Suprapubic skin (tissue), 4 donors: Measurements from ENCODE around the gene ENDOG. TPM values are rescaled to one million over a fixed set of nuclear protein-coding genes. Genes with fewer than 3 reads are reported as not detected.

Experiments
- DNase-seq, 2 donors: peaks; one replicate each; pipeline ENCODE4 v3.0.0-alpha.2; 2019; ENCODE audit warnings: low spot score in 2 of 2
- H3K27ac ChIP-seq: fragments of 200-600 bp; sonication (generic); one replicate; pipeline ENCODE4 v1.5.1; 2019
- H3K27me3 ChIP-seq: fragments of 200-600 bp; sonication (generic); one replicate; pipeline ENCODE4 v1.5.1; 2019
- H3K36me3 ChIP-seq: fragments of 200-600 bp; sonication (generic); one replicate; pipeline ENCODE4 v1.5.1; 2019
- H3K4me1 ChIP-seq: fragments of 200-600 bp; sonication (generic); one replicate; pipeline ENCODE4 v1.5.1; 2019
- H3K4me3 ChIP-seq: fragments of 200-600 bp; sonication (generic); one replicate; pipeline ENCODE4 v1.5.1; 2019; ENCODE audit warnings: mild to moderate bottlenecking
- H3K9me3 ChIP-seq: fragments of 200-600 bp; sonication (generic); one replicate; pipeline ENCODE4 v1.5.1; 2019
- EP300 ChIP-seq: sonication (generic); formaldehyde crosslinking; IDR thresholded peaks from one replicate; pipeline ENCODE4 v1.6.1; 2017; ENCODE audit warnings: antibody characterized with exemption
- POLR2A ChIP-seq, 2 donors: fragments of 450-650 bp; IDR thresholded peaks; one replicate each; pipeline ENCODE4 v1.6.1; 2017; ENCODE audit warnings: antibody characterized with exemption in 2 of 2, mild to moderate bottlenecking in 2 of 2, moderate library complexity in 2 of 2
- POLR2AphosphoS5 ChIP-seq, 3 donors: sonication (generic); formaldehyde crosslinking; IDR thresholded peaks; one replicate each; pipeline ENCODE4 v1.6.1; 2017; ENCODE audit warnings: antibody characterized with exemption in 3 of 3
- WGBS: methylation state at CpG from one replicate; pipeline ENCODE4 v1.1.5; 2018; 5-methylcytosine and 5-hydroxymethylcytosine counted together
- total RNA-seq, 4 donors: library from RNA; depleted of rRNA; stranded (reverse); fragments of >200 nt; gene quantifications; one replicate each; pipeline ENCODE4 v1.1.0, GENCODE V29; 2016
- TF ChIP-seq, protein P1 (sequence below), 2 donors: fragments of 200-600 bp in 1 of 2; fragments of 450-650 bp in 1 of 2; sonication (generic) in 1 of 2; IDR thresholded peaks; one replicate each; pipeline ENCODE4 v1.5.1; 2016 to 2019; ENCODE audit warnings: antibody characterized with exemption in 2 of 2, mild to moderate bottlenecking in 1 of 2, moderate library complexity in 1 of 2

ENDOG gene
- total RNA-seq, 4 donors from 2014 or later: 11.5 to 34.0 (median 21.6) TPM

DNA sequence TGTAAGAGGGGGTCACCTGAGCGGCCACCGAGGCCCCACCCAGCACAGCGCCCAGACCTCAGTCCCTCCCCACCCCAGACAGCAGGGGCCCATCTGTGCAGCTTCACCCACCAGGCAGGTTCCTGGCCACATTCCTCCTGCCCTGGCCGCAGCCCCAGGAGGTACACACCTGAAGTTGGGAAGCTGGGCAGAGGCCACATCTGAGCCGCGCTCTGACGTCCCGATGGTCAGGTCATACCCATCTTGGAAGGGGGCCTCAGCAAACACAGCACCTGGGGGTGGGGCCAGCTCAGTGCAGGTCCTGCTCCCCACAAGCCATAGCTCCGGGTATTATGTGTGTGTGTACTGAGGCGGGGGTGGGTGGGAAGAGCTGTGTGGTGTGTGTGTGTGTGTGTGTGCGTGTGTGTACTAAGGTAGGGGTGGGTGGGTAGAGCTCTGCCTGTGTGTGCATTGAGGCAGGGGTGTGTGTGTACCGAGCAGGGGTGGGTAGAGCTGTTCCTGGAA is 5.7 kb downstream of the ENDOG start:
- peaks cover 27% of the 10 kb centered on the region for H3K4me1 ChIP-seq
- no peak overlapping the region for H3K27ac ChIP-seq
- TF ChIP-seq, protein P1, sequence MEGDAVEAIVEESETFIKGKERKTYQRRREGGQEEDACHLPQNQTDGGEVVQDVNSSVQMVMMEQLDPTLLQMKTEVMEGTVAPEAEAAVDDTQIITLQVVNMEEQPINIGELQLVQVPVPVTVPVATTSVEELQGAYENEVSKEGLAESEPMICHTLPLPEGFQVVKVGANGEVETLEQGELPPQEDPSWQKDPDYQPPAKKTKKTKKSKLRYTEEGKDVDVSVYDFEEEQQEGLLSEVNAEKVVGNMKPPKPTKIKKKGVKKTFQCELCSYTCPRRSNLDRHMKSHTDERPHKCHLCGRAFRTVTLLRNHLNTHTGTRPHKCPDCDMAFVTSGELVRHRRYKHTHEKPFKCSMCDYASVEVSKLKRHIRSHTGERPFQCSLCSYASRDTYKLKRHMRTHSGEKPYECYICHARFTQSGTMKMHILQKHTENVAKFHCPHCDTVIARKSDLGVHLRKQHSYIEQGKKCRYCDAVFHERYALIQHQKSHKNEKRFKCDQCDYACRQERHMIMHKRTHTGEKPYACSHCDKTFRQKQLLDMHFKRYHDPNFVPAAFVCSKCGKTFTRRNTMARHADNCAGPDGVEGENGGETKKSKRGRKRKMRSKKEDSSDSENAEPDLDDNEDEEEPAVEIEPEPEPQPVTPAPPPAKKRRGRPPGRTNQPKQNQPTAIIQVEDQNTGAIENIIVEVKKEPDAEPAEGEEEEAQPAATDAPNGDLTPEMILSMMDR (IDR thresholded peaks at IDR 0.05): no peak
- TF ChIP-seq EP300 (no peak), POLR2A (IDR thresholded peaks at IDR 0.05) (no peak), POLR2AphosphoS5 (IDR thresholded peaks at IDR 0.05) (no peak)
- H3K36me3 ChIP-seq: peaks cover 64% of the 10 kb centered on the region
- no peaks in the 10 kb centered on the region for H3K27me3 ChIP-seq
- no peak for DNase-seq
- no peak overlapping the region for H3K4me3 ChIP-seq
- 83% methylated on average over 9 of the region's 12 CpGs for WGBS
- H3K9me3 ChIP-seq: no peaks in the 10 kb centered on the region

DNA sequence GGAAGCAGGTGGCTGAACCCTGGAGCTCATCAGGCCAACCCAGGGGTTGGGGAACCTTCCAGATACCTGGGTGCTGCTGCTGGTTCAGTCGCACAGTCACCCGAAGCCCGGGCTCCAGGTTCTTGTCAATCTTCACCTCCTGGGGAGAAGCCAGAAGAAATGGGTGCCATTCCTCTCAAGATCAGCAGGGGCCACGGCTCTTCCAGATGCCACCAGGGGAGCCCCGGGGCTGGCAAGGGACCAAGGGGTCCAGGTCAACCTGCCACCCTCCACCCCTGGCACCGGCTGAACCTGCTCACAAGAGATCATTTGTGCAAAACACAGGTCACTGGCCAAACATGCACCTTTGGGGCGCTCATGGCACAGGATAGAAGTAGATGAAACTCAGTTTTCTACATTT is 6.6 kb downstream of the ENDOG start:
- TF ChIP-seq, protein P1 (IDR thresholded peaks at IDR 0.05): no peak
- TF ChIP-seq POLR2A (IDR thresholded peaks at IDR 0.05) (no peak), EP300 (no peak), POLR2AphosphoS5 (IDR thresholded peaks at IDR 0.05) (no peak)
- no peak for DNase-seq
- H3K27me3 ChIP-seq: no peaks in the 10 kb centered on the region
- WGBS: 86% methylated on average over 7 of the region's 7 CpGs
- no peak overlapping the region for H3K4me3 ChIP-seq
- H3K27ac ChIP-seq: no peak overlapping the region
- no peaks in the 10 kb centered on the region for H3K9me3 ChIP-seq
- peaks cover 64% of the 10 kb centered on the region for H3K36me3 ChIP-seq
- peaks cover 23% of the 10 kb centered on the region for H3K4me1 ChIP-seq

DNA sequence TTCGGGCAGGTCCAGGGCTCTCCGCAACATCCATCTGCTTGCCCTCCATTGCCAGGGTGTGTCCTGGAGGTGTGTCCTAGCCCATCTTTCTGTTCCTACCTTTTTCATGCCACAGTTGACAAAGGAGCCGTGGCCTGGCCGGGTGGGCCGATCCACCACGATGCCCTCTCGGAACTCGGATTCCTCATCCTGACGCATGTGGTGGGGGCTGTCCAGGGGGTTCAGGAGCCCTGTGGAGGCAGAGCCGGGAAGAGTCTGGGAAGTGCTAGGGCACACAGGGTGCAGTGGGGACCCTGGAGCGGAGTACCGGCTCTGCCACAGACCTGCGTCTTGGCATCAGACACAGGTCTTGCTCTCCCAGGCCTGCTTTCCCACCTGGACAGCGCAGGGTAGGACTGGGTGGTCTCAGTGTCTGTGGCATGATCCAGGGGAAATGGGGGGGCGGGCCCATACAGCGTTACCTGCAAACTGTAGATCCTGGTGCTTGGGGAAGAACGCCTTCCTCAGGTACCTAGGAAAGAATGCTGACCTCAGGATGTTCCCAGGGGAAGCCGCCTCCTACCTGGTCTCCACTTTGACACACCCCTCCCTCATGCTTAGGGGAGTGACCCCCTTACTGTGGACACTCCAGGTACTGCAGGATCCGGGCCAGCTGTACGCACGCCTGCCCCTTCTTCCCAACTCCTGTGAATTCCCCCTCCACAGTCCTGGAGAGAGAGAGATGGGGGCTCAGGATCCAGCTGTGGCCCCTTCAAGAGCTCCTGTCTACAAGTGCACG is 7.8 kb downstream of the ENDOG start:
- Histone ChIP-seq H3K4me3 (no peak overlapping the region), H3K9me3 (no peaks in the 10 kb centered on the region), H3K36me3 (peaks cover 62% of the 10 kb centered on the region), H3K27me3 (no peaks in the 10 kb centered on the region), H3K4me1 (peaks cover 18% of the 10 kb centered on the region), H3K27ac (no peak overlapping the region)
- WGBS: 94% methylated on average over 14 of the region's 22 CpGs
- TF ChIP-seq, protein P1 (IDR thresholded peaks at IDR 0.05): no peak
- TF ChIP-seq POLR2A (IDR thresholded peaks at IDR 0.05) (no peak), EP300 (no peak), POLR2AphosphoS5 (IDR thresholded peaks at IDR 0.05) (no peak)
- no peak for DNase-seq

DNA sequence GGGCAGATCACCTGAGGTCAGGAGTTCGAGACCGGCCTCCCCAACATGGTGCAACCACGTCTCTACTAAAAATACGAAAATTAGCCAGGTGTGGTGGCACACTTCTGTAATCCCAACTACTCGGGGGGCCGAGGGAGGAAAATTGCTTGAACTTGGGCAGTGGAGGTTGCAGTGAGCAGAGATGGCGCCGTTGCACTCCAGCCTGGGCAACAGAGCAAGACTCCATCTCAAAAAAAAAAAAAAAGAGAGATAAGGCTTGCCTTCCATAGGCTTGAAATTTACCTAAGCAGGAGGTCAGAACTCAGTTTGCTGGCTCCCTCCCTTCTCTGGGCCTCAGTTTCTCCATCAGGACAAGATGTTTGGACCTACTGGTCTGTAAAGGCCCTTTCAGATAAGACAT is 10.0 kb downstream of the ENDOG start:
- peaks cover 44% of the 10 kb centered on the region for H3K36me3 ChIP-seq
- peaks cover 18% of the 10 kb centered on the region for H3K4me1 ChIP-seq
- 89% methylated on average over 8 of the region's 8 CpGs for WGBS
- H3K27ac ChIP-seq: no peak overlapping the region
- H3K27me3 ChIP-seq: no peaks in the 10 kb centered on the region
- no peak for TF ChIP-seq POLR2AphosphoS5 (IDR thresholded peaks at IDR 0.05)
- TF ChIP-seq, protein P1 (IDR thresholded peaks at IDR 0.05): no peak
- no peak for TF ChIP-seq EP300
- no peak for TF ChIP-seq POLR2A (IDR thresholded peaks at IDR 0.05)
- no peaks in the 10 kb centered on the region for H3K9me3 ChIP-seq
- no peak for DNase-seq
- peak overlapping the region; percentile 98 for H3K4me3 ChIP-seq

DNA sequence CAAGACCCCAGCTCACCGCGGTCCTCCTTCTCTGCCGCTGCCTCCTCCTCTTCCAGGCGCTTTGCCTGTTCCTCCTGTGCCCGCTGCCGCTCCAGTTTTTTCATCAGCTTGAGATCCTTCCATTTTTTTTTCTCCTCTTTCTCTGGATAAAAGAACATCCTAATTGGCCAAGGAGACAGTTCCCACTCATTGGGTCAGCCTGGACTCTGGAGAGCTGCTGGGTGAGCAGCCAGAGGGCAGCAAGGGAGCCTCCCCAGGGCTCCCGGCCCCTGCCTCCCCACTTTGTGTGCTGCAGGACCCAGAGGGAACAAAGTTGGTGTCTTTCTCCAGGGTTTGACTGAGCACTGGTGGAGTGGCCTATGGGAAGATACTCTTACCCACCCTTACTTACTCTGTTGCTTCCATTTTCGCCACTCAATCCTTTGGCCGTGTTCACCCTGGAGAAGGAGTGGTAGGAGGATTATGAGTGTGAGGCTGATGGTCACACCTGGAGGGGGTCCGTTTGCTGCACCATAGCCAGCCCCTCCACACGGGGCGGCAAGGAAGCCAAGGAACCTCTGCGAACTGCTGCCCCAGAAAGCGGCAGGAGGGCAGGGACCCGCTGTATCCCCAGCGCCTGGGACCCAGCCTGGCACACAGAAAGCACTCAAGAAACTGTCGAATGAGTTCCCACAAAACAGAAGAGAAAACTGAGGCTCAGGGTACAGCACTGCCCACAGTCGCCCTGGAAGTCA is 10.6 kb downstream of the ENDOG start:
- Histone ChIP-seq H3K36me3 (peaks cover 38% of the 10 kb centered on the region), H3K4me3 (peak overlapping the region; percentile 98), H3K27me3 (no peaks in the 10 kb centered on the region), H3K9me3 (no peaks in the 10 kb centered on the region), H3K27ac (peak overlapping the region; percentile 78), H3K4me1 (peaks cover 18% of the 10 kb centered on the region)
- TF ChIP-seq, protein P1 (IDR thresholded peaks at IDR 0.05): no peak
- no peak for TF ChIP-seq POLR2A (IDR thresholded peaks at IDR 0.05)
- no peak for DNase-seq
- 55% methylated on average over 10 of the region's 18 CpGs for WGBS
